ENCODE results near the gene IFT25. TPM values are rescaled to one million over a fixed set of nuclear protein-coding genes. Genes with fewer than 3 reads are reported as not detected.

Gene IFT25
- total RNA-seq, 1 donor from 2014 or later, result 27.7 TPM

GRCh38 chr1:53893999-53894636 is 51.4 kb downstream of the IFT25 start, which contains the start of gene DIO1:
Gene DIO1, plus strand, starts transcription at chr1:53894187. Its CDS starts 24 bp downstream, at chr1:53894211.
- Mint-ChIP-seq H3K4me3 (ENCODE audit: unreplicated experiment) (no peak within 1 kb of the TSS), H3K36me3 (ENCODE audit: low read depth, unreplicated experiment) (no peaks in the 10 kb centered on the region), H3K4me1 (ENCODE audit: unreplicated experiment) (peaks cover 10% of the 10 kb centered on the region), H3K9me3 (ENCODE audit: unreplicated experiment) (no peaks in the 10 kb centered on the region), H3K27me3 (ENCODE audit: unreplicated experiment) (no peaks in the 10 kb centered on the region), H3K27ac (ENCODE audit: unreplicated experiment) (no peak within 1 kb of the TSS)
- no peak for DNase-seq (ENCODE audit: low spot score)
- no peak for TF ChIP-seq CTCF (IDR thresholded peaks at IDR 0.05; ENCODE audit: unreplicated experiment)

GRCh38 chr1:53892911-53893310 is 52.6 kb downstream of the IFT25 start:
- no peak for TF ChIP-seq CTCF (IDR thresholded peaks at IDR 0.05; ENCODE audit: unreplicated experiment)
- no peaks in the 10 kb centered on the region for H3K9me3 Mint-ChIP-seq (ENCODE audit: unreplicated experiment)
- no peak overlapping the region for H3K27ac Mint-ChIP-seq (ENCODE audit: unreplicated experiment)
- H3K27me3 Mint-ChIP-seq (ENCODE audit: unreplicated experiment), result no peaks in the 10 kb centered on the region
- no peak overlapping the region for H3K4me3 Mint-ChIP-seq (ENCODE audit: unreplicated experiment)
- no peaks in the 10 kb centered on the region for H3K36me3 Mint-ChIP-seq (ENCODE audit: low read depth, unreplicated experiment)
- no peak for DNase-seq (ENCODE audit: low spot score)
- H3K4me1 Mint-ChIP-seq (ENCODE audit: unreplicated experiment), result peaks cover 12% of the 10 kb centered on the region

- Mint-ChIP-seq H3K27ac (ENCODE audit: unreplicated experiment) (no peak overlapping the region), H3K4me3 (ENCODE audit: unreplicated experiment) (no peak overlapping the region), H3K4me1 (ENCODE audit: unreplicated experiment) (peaks cover 12% of the 10 kb centered on the region), H3K36me3 (ENCODE audit: low read depth, unreplicated experiment) (no peaks in the 10 kb centered on the region), H3K27me3 (ENCODE audit: unreplicated experiment) (no peaks in the 10 kb centered on the region), H3K9me3 (ENCODE audit: unreplicated experiment) (no peaks in the 10 kb centered on the region)
- DNase-seq (ENCODE audit: low spot score), result no peak
- TF ChIP-seq CTCF (IDR thresholded peaks at IDR 0.05; ENCODE audit: unreplicated experiment), result no peak
These were observed 53.8 kb downstream of the IFT25 start for GRCh38 chr1:53891678-53892077.

GRCh38 chr1:53891018-53891417 is 54.5 kb downstream of the IFT25 start:
- no peak for TF ChIP-seq CTCF (IDR thresholded peaks at IDR 0.05; ENCODE audit: unreplicated experiment)
- Mint-ChIP-seq H3K27me3 (ENCODE audit: unreplicated experiment) (no peaks in the 10 kb centered on the region), H3K4me1 (ENCODE audit: unreplicated experiment) (peaks cover 12% of the 10 kb centered on the region), H3K4me3 (ENCODE audit: unreplicated experiment) (no peak overlapping the region), H3K9me3 (ENCODE audit: unreplicated experiment) (no peaks in the 10 kb centered on the region), H3K36me3 (ENCODE audit: low read depth, unreplicated experiment) (no peaks in the 10 kb centered on the region), H3K27ac (ENCODE audit: unreplicated experiment) (no peak overlapping the region)
- no peak for DNase-seq (ENCODE audit: low spot score)

GRCh38 chr1:53890522-53890941 is 55.0 kb downstream of the IFT25 start:
- Mint-ChIP-seq H3K4me3 (ENCODE audit: unreplicated experiment) (no peak overlapping the region), H3K36me3 (ENCODE audit: low read depth, unreplicated experiment) (no peaks in the 10 kb centered on the region), H3K27me3 (ENCODE audit: unreplicated experiment) (no peaks in the 10 kb centered on the region), H3K4me1 (ENCODE audit: unreplicated experiment) (peaks cover 10% of the 10 kb centered on the region), H3K27ac (ENCODE audit: unreplicated experiment) (no peak overlapping the region), H3K9me3 (ENCODE audit: unreplicated experiment) (no peaks in the 10 kb centered on the region)
- TF ChIP-seq CTCF (IDR thresholded peaks at IDR 0.05; ENCODE audit: unreplicated experiment), result no peak
- DNase-seq (ENCODE audit: low spot score), result no peak
